Neuronal stem cell (in vitro differentiated cells): ENCODE measurements around the gene STAT5B.
A peak's percentile ranks its signal among the peaks of the same experiment; 100 is the strongest.

ENCODE experiments used
- DNase-seq: peaks from one replicate; pipeline ENCODE4 v3.0.0-alpha.2; 2013; ENCODE audit warnings: low spot score
- H2AFZ ChIP-seq: one replicate; pipeline ENCODE4 v1.6.1; 2013; ENCODE audit warnings: mild to moderate bottlenecking, low read length, inconsistent platforms
- H2AK5ac ChIP-seq: 2 replicates; pipeline ENCODE4 v1.6.1; 2013; ENCODE audit warnings: low read depth, mild to moderate bottlenecking, inconsistent platforms, low read length, moderate library complexity, mixed read lengths
- H2BK120ac ChIP-seq: 2 replicates; pipeline ENCODE4 v1.6.1; 2013; ENCODE audit warnings: low read depth, mild to moderate bottlenecking, inconsistent platforms, low read length, moderate library complexity, mixed read lengths
- H2BK12ac ChIP-seq: one replicate; pipeline ENCODE4 v1.6.1; 2013; ENCODE audit warnings: low read length, inconsistent platforms
- H2BK15ac ChIP-seq: 2 replicates; pipeline ENCODE4 v1.6.1; 2013; ENCODE audit warnings: mild to moderate bottlenecking, low read length, inconsistent platforms, mixed read lengths
- H2BK5ac ChIP-seq: one replicate; pipeline ENCODE4 v1.6.1; 2013; ENCODE audit warnings: inconsistent platforms, mild to moderate bottlenecking, low read length, moderate library complexity
- H3K14ac ChIP-seq: one replicate; pipeline ENCODE4 v1.6.1; 2013; ENCODE audit warnings: low read length, inconsistent platforms
- H3K18ac ChIP-seq: 2 replicates; pipeline ENCODE4 v1.6.1; 2013; ENCODE audit warnings: low read length, inconsistent platforms
- H3K23ac ChIP-seq: 2 replicates; pipeline ENCODE4 v1.6.1; 2013; ENCODE audit warnings: low read depth, mild to moderate bottlenecking, mixed read lengths, low read length, inconsistent platforms; ENCODE audit not compliant: poor library complexity
- H3K27ac ChIP-seq: replicated peaks from 3 replicates; pipeline ENCODE4 v1.5.1; 2013; ENCODE audit warnings: low read length, inconsistent platforms
- H3K27me3 ChIP-seq, 3 experiments: 2 replicates each; pipeline ENCODE4 v1.6.1; 2013; ENCODE audit warnings: low read length in 3 of 3, mild to moderate bottlenecking in 2 of 3, inconsistent platforms in 1 of 3, low read depth in 1 of 3, mixed read lengths in 1 of 3, moderate library complexity in 1 of 3; ENCODE audit not compliant: control insufficient read depth in 3 of 3, insufficient read depth in 3 of 3
- H3K36me3 ChIP-seq, 2 donors: replicated peaks in 1 of 2; 2 replicates each; pipeline ENCODE4 v1.6.1; 2013; ENCODE audit warnings: low read length in 2 of 2; ENCODE audit not compliant: control insufficient read depth in 2 of 2, insufficient read depth in 2 of 2
- H3K4ac ChIP-seq: 2 replicates; pipeline ENCODE4 v1.6.1; 2013; ENCODE audit warnings: inconsistent platforms, mild to moderate bottlenecking, low read length, moderate library complexity
- H3K4me1 ChIP-seq, 2 donors: 1 replicate in 1 of 2; 2 replicates in 1 of 2; pipeline ENCODE4 v1.6.1; 2013; ENCODE audit warnings: low read length in 2 of 2, low read depth in 1 of 2; ENCODE audit not compliant: control insufficient read depth in 2 of 2, insufficient read depth in 1 of 2
- H3K4me2 ChIP-seq: one replicate; pipeline ENCODE4 v1.6.1; 2013; ENCODE audit warnings: mild to moderate bottlenecking, low read length, inconsistent platforms; ENCODE audit not compliant: insufficient read depth, poor library complexity, severe bottlenecking
- H3K4me3 ChIP-seq, 2 donors: 2 replicates each; pipeline ENCODE4 v1.5.1; 2013; ENCODE audit warnings: low read length in 2 of 2, mild to moderate bottlenecking in 2 of 2, inconsistent platforms in 1 of 2, moderate library complexity in 1 of 2
- H3K79me1 ChIP-seq: one replicate; pipeline ENCODE4 v1.6.1; 2013; ENCODE audit warnings: low read depth, mild to moderate bottlenecking, inconsistent platforms, low read length, moderate library complexity
- H3K9ac ChIP-seq: one replicate; pipeline ENCODE4 v1.6.1; 2013; ENCODE audit warnings: mild to moderate bottlenecking, low read depth, low read length, inconsistent platforms; ENCODE audit not compliant: poor library complexity
- H3K9me3 ChIP-seq, 2 donors: replicated peaks in 1 of 2; 2 replicates each; pipeline versions ENCODE3 to v1.6.1; 2013; ENCODE audit warnings: low read length in 2 of 2, mild to moderate bottlenecking in 2 of 2, inconsistent platforms in 1 of 2, low read depth in 1 of 2, mixed read lengths in 1 of 2, moderate library complexity in 1 of 2; ENCODE audit not compliant: control insufficient read depth in 2 of 2, insufficient read depth in 1 of 2
- H4K8ac ChIP-seq: one replicate; pipeline ENCODE4 v1.6.1; 2013; ENCODE audit warnings: low read depth, mild to moderate bottlenecking, inconsistent platforms, low read length, moderate library complexity
- H4K91ac ChIP-seq: one replicate; pipeline ENCODE4 v1.6.1; 2013; ENCODE audit warnings: low read length, low read depth, mild to moderate bottlenecking, inconsistent platforms; ENCODE audit not compliant: poor library complexity
- WGBS, 2 donors: extraction: QIAGEN DNeasy Blood & Tissue Kit; methylation state at CpG; one replicate each; pipeline ENCODE4 v1.1.7; 2013; ENCODE audit warnings: missing lambda C conversion rate in 2 of 2, mixed read lengths in 1 of 2; ENCODE audit not compliant: insufficient read length in 2 of 2, insufficient replicate concordance in 1 of 2; ENCODE audit errors: extremely low coverage in 2 of 2; 5-methylcytosine and 5-hydroxymethylcytosine counted together

STAT5B gene

GRCh38 chr17:42282478-42283080, 6.4 kb upstream of the STAT5B start:
- no peaks in the 10 kb centered on the region for H3K36me3 ChIP-seq
- H2AK5ac ChIP-seq = no peak overlapping the region
- H3K27ac ChIP-seq = no peak overlapping the region
- H3K9me3 ChIP-seq = no peaks in the 10 kb centered on the region
- H2BK120ac ChIP-seq = no peak overlapping the region
- WGBS, 2 donors = no CpG with 5 or more reads among the region's 6 CpGs
- no peak overlapping the region for H3K4me3 ChIP-seq
- H4K8ac ChIP-seq = no peak overlapping the region
- no peak overlapping the region for H3K14ac ChIP-seq
- no peak overlapping the region for H3K18ac ChIP-seq
- no peak overlapping the region for H4K91ac ChIP-seq
- peaks cover 7 to 29% of the 10 kb centered on the region in 2 donors for H3K4me1 ChIP-seq
- H2BK5ac ChIP-seq = no peak overlapping the region
- H3K9ac ChIP-seq = no peak overlapping the region
- H3K4me2 ChIP-seq = no peak overlapping the region
- no peak overlapping the region for H2AFZ ChIP-seq
- peaks cover 0 to 12% (median 11%) of the 10 kb centered on the region in 3 experiments for H3K27me3 ChIP-seq
- H3K4ac ChIP-seq = no peak overlapping the region
- H3K79me1 ChIP-seq = no peaks in the 10 kb centered on the region
- DNase-seq = no peak
- H3K23ac ChIP-seq = no peak overlapping the region
- no peak overlapping the region for H2BK12ac ChIP-seq
- no peak overlapping the region for H2BK15ac ChIP-seq

GRCh38 chr17:42281571-42282096, 5.4 kb upstream of the STAT5B start:
- Histone ChIP-seq H3K9ac (peak overlapping the region; percentile 63), H2BK120ac (no peak overlapping the region), H2BK12ac (no peak overlapping the region), H2AK5ac (no peak overlapping the region), H3K9me3 (no peaks in the 10 kb centered on the region), H4K8ac (no peak overlapping the region), H3K18ac (peak overlapping the region; percentile 78), H4K91ac (no peak overlapping the region), H3K27ac (no peak overlapping the region), H3K36me3 (no peaks in the 10 kb centered on the region), H3K4ac (no peak overlapping the region), H3K4me2 (no peak overlapping the region), H3K14ac (no peak overlapping the region), H2BK15ac (no peak overlapping the region), H3K79me1 (no peaks in the 10 kb centered on the region), H2BK5ac (no peak overlapping the region), H3K23ac (peak overlapping the region; percentile 46), H3K4me1 (peaks cover 15 to 28% of the 10 kb centered on the region in 2 donors), H3K27me3 (peaks cover 0 to 2% (median 1%) of the 10 kb centered on the region in 3 experiments), H3K4me3 (peak overlapping the region in 1 of 2 donors; percentile 56), H2AFZ (peak overlapping the region; percentile 27)
- no peak for DNase-seq
- no CpG with 5 or more reads among the region's 7 CpGs for WGBS, 2 donors

DNA sequence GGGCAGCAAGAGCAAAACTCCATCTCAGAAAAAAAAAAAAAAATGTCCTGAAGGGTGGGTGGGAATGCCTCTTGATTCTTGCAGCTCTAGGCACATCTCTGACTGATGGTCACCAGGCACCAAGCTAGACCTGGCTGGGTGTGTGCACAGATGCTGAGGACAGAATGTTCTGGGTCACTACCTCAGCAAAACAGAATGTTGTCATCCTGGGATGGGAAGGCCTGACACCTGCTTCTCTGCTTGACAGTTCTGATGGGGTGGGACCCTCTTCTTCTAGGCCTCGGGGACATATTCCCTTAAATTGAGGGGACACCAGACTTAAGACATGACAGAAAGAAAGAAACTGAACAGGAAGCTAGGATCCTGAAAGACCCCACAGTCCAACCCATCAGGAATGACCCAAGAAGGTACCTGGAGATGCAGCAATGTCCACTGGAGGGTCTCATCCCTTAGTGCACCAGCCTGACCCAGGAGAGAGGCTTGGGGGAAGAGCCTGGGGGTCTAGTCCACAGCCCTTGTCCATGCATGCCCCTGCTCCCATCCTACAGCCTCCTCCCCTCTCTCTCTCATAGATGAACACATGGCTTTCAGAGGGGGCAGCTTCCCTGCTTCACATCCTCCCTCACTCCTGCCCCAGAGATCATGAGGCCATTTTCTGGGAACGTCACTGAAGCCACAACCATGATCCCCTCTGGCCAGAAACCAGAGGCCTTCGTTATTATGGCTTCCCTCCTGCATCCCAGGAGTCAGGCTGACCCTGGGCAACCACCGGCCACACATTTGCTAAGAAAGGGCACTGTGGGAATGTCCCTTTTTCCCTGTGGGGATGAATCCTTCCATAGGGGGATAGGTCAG, 3.8 kb upstream of the STAT5B start:
- WGBS, 2 donors = no CpG with 5 or more reads among the region's 4 CpGs
- Histone ChIP-seq H3K27me3 (no peaks in the 10 kb centered on the region), H4K8ac (no peak overlapping the region), H3K23ac (no peak overlapping the region), H3K9ac (no peak overlapping the region), H2AK5ac (no peak overlapping the region), H4K91ac (no peak overlapping the region), H2BK5ac (no peak overlapping the region), H3K4me2 (no peak overlapping the region), H3K18ac (no peak overlapping the region), H2AFZ (peak overlapping the region; percentile 19), H3K14ac (no peak overlapping the region), H2BK12ac (no peak overlapping the region), H3K79me1 (no peaks in the 10 kb centered on the region), H2BK15ac (no peak overlapping the region), H2BK120ac (no peak overlapping the region), H3K4ac (no peak overlapping the region), H3K4me1 (peaks cover 15 to 27% of the 10 kb centered on the region in 2 donors), H3K27ac (no peak overlapping the region), H3K9me3 (no peaks in the 10 kb centered on the region), H3K36me3 (no peaks in the 10 kb centered on the region), H3K4me3 (no peak overlapping the region)
- DNase-seq = no peak

- H2BK120ac ChIP-seq = no peak overlapping the region
- H4K91ac ChIP-seq = no peak overlapping the region
- no peak overlapping the region for H3K4ac ChIP-seq
- no peak overlapping the region for H4K8ac ChIP-seq
- no peak overlapping the region for H3K18ac ChIP-seq
- H3K4me3 ChIP-seq = peak overlapping the region in 1 of 2 donors; percentile 80
- H3K14ac ChIP-seq = no peak overlapping the region
- H3K27ac ChIP-seq = no peak overlapping the region
- peak overlapping the region; percentile 97 for H2BK15ac ChIP-seq
- no peak overlapping the region for H3K9ac ChIP-seq
- peaks cover 13 to 29% of the 10 kb centered on the region in 2 donors for H3K4me1 ChIP-seq
- no peak overlapping the region for H3K4me2 ChIP-seq
- no peak overlapping the region for H2BK12ac ChIP-seq
- no CpG with 5 or more reads among the region's 6 CpGs for WGBS, 2 donors
- no peaks in the 10 kb centered on the region for H3K79me1 ChIP-seq
- H3K36me3 ChIP-seq = no peaks in the 10 kb centered on the region
- H2AFZ ChIP-seq = peak overlapping the region; percentile 96
- H2BK5ac ChIP-seq = peak overlapping the region; percentile 92
- H3K9me3 ChIP-seq = no peaks in the 10 kb centered on the region
- no peaks in the 10 kb centered on the region for H3K27me3 ChIP-seq
- H2AK5ac ChIP-seq = no peak overlapping the region
- H3K23ac ChIP-seq = no peak overlapping the region
- no peak for DNase-seq
Measured at GRCh38 chr17:42277342-42277712, 1.1 kb upstream of the STAT5B start.
